Subcutaneous adipose tissue (tissue), 4 donors: ENCODE results near the gene SNUPN. TPM values are rescaled to one million over a fixed set of nuclear protein-coding genes. Genes with fewer than 3 reads are reported as not detected.

ENCODE experiments used
- CTCF ChIP-seq: fragments of 450-650 bp; IDR thresholded peaks from one replicate; pipeline ENCODE4 v1.5.1; 2016; ENCODE audit warnings: low read depth, mild to moderate bottlenecking, control low read depth, antibody characterized with exemption, moderate library complexity
- total RNA-seq, 4 donors: library from RNA; depleted of rRNA; stranded (reverse); fragments of >200 nt; gene quantifications; one replicate each; pipeline ENCODE4 v1.1.0, GENCODE V29; 2016

Gene SNUPN
- 10 to 100 TPM; 19.7 to 23.3 (median 21.9) TPM for total RNA-seq

- no peak for TF ChIP-seq CTCF
Observed at GRCh38 chr15:75625542-75626347, at the start of gene SNUPN. Gene SNUPN, minus strand, starts transcription at chr15:75625725. Its CDS starts 4,674 bp downstream, at chr15:75621051.

GRCh38 chr15:75674366-75674765 lies 48.8 kb upstream of the SNUPN start:
- TF ChIP-seq CTCF: no peak

GRCh38 chr15:75673426-75674235 lies 48.1 kb upstream of the SNUPN start:
- no peak for TF ChIP-seq CTCF

GRCh38 chr15:75672646-75673425 lies 47.3 kb upstream of the SNUPN start:
- no peak for TF ChIP-seq CTCF

- TF ChIP-seq CTCF: no peak
Observed at GRCh38 chr15:75671730-75672602, 46.4 kb upstream of the SNUPN start.

GRCh38 chr15:75669879-75670212 lies 44.3 kb upstream of the SNUPN start:
- no peak for TF ChIP-seq CTCF
